Lung (tissue), 12 donors: ENCODE data around the gene ARHGAP10. TPM values are rescaled to one million over a fixed set of nuclear protein-coding genes. Genes with fewer than 3 reads are reported as not detected.

ENCODE experiments used
- ATAC-seq: fragments of 200-7000 bp; cut with Tn5 transposase; one replicate; pipeline ENCODE4 v1.9.1; 2020; ENCODE audit warnings: moderate number of reproducible peaks; ENCODE audit not compliant: insufficient read depth, low FRiP score
- DNase-seq, 3 donors: peaks; one replicate each; pipeline ENCODE4 v3.0.0-alpha.2; 2013 to 2017
- H3K27ac ChIP-seq, 2 donors: one replicate each; pipeline ENCODE4 v1.5.1; 2013; ENCODE audit warnings: mild to moderate bottlenecking in 2 of 2, moderate library complexity in 2 of 2, control low read depth in 1 of 2, inconsistent platforms in 1 of 2, low read depth in 1 of 2, low read length in 1 of 2
- H3K27me3 ChIP-seq, 3 donors: one replicate each; pipeline ENCODE4 v1.5.1; 2013; ENCODE audit warnings: low read length in 2 of 3; ENCODE audit not compliant: control insufficient read depth in 3 of 3, insufficient read depth in 3 of 3
- H3K36me3 ChIP-seq, 4 donors: one replicate each; pipeline ENCODE4 v1.5.1; 2013; ENCODE audit warnings: low read length in 4 of 4, mild to moderate bottlenecking in 1 of 4, moderate library complexity in 1 of 4; ENCODE audit not compliant: control insufficient read depth in 4 of 4, insufficient read depth in 4 of 4
- H3K4me1 ChIP-seq, 5 donors: one replicate each; pipeline ENCODE4 v1.5.1; 2013; ENCODE audit warnings: low read length in 5 of 5, mild to moderate bottlenecking in 2 of 5, moderate library complexity in 1 of 5; ENCODE audit not compliant: control insufficient read depth in 5 of 5, insufficient read depth in 5 of 5
- H3K4me3 ChIP-seq: one replicate; pipeline ENCODE4 v1.5.1; 2013; ENCODE audit warnings: mild to moderate bottlenecking, control low read depth, moderate library complexity
- H3K9ac ChIP-seq, 2 donors: one replicate each; pipeline ENCODE4 v1.5.1; 2013; ENCODE audit warnings: low read length in 2 of 2, control low read depth in 1 of 2; ENCODE audit not compliant: insufficient read depth in 1 of 2
- H3K9me3 ChIP-seq, 4 donors: one replicate each; pipeline ENCODE4 v1.5.1; 2013; ENCODE audit warnings: low read length in 3 of 4, mild to moderate bottlenecking in 1 of 4, moderate library complexity in 1 of 4; ENCODE audit not compliant: control insufficient read depth in 4 of 4, insufficient read depth in 3 of 4
- WGBS, 2 donors: extraction: QIAGEN DNeasy Blood & Tissue Kit; methylation state at CpG; one replicate each; pipeline ENCODE4 v1.1.7; 2013; 5-methylcytosine and 5-hydroxymethylcytosine counted together
- polyA plus RNA-seq, 2 donors: library from polyadenylated mRNA; stranded (reverse); fragments of 200-250 nt; gene quantifications; one replicate each; pipeline ENCODE4 v1.2.1, GENCODE V29; 2013
- total RNA-seq, 2 donors: library from RNA; depleted of rRNA in 1 of 2; stranded (reverse); fragments of >200 nt in 1 of 2; gene quantifications; one replicate each; pipeline ENCODE4 v1.2.1, GENCODE V29; 2014 to 2021
- TF ChIP-seq, protein P1 (sequence below): IDR thresholded peaks from 2 replicates; pipeline ENCODE4 v1.5.1; 2012; ENCODE audit warnings: mild to moderate bottlenecking; ENCODE audit errors: control extremely low read depth, extremely low read depth
- donor health status: control.
- donor health status: control.
- donor health status: Bipolar disorder and iron deficiency.
- donor health status: healthy.
- donor health status: DM: yes; HTN: yes; CAD: no.

The ARHGAP10 gene
- total and polyA plus RNA-seq, 4 donors, result 9.1 to 25.0 (median 17.5) TPM

DNA sequence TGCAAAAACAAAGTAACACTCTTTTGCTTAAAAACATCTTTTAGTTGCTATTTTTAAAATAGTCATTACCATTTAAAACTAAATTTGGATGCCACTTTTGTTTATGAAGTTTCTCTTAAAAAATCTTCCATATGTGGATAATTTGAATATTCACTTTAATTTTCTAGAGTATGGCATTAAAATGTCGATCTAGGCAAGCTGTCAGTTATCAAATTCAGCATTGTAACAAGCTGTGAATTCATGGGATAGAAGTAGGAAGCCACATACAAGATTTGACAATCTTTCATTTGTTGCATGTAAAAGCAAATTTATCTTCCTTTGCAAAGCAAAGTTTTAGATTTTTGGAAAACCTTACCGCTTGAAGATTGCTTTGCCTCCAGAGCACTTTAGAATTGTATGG is 191.5 kb downstream of the ARHGAP10 start:
- no peak overlapping the region for H3K4me3 ChIP-seq
- H3K36me3 ChIP-seq, result peaks cover 0 to 2% (median 0%) of the 10 kb centered on the region in 4 donors
- no peak overlapping the region for H3K9ac ChIP-seq
- DNase-seq (no peak), ATAC-seq (no peak)
- H3K27me3 ChIP-seq, result no peaks in the 10 kb centered on the region
- no peak overlapping the region for H3K27ac ChIP-seq
- TF ChIP-seq, protein P1, sequence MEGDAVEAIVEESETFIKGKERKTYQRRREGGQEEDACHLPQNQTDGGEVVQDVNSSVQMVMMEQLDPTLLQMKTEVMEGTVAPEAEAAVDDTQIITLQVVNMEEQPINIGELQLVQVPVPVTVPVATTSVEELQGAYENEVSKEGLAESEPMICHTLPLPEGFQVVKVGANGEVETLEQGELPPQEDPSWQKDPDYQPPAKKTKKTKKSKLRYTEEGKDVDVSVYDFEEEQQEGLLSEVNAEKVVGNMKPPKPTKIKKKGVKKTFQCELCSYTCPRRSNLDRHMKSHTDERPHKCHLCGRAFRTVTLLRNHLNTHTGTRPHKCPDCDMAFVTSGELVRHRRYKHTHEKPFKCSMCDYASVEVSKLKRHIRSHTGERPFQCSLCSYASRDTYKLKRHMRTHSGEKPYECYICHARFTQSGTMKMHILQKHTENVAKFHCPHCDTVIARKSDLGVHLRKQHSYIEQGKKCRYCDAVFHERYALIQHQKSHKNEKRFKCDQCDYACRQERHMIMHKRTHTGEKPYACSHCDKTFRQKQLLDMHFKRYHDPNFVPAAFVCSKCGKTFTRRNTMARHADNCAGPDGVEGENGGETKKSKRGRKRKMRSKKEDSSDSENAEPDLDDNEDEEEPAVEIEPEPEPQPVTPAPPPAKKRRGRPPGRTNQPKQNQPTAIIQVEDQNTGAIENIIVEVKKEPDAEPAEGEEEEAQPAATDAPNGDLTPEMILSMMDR, result no peak
- 94 to 96% methylated on average over 2 of the region's 2 CpGs for WGBS, 2 donors
- peaks cover 0 to 3% (median 0%) of the 10 kb centered on the region in 5 donors for H3K4me1 ChIP-seq
- peaks cover 0 to 2% (median 0%) of the 10 kb centered on the region in 4 donors for H3K9me3 ChIP-seq

DNA sequence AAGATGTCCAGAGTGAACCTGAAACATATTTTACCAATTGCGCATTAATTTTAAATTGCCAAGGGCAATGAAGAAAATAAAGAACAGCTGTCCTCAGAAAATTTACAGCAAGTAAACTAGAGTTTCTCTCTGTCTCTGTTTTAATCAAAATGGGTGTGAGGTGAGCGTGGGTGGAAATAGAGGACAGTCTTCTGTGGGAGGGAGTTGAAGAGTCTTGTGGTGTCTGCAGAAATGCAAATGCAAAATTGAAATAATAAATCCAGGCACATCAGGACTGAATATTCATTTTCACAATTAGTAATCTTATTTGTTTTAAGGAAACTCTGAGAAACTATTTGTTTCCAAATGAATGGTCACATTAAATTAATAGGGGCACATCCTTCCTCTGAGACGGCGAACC is 192.0 kb downstream of the ARHGAP10 start:
- H3K4me1 ChIP-seq, result peaks cover 0 to 3% (median 0%) of the 10 kb centered on the region in 5 donors
- WGBS, 2 donors, result 82 to 94% methylated on average over 4 of the region's 4 CpGs

DNA sequence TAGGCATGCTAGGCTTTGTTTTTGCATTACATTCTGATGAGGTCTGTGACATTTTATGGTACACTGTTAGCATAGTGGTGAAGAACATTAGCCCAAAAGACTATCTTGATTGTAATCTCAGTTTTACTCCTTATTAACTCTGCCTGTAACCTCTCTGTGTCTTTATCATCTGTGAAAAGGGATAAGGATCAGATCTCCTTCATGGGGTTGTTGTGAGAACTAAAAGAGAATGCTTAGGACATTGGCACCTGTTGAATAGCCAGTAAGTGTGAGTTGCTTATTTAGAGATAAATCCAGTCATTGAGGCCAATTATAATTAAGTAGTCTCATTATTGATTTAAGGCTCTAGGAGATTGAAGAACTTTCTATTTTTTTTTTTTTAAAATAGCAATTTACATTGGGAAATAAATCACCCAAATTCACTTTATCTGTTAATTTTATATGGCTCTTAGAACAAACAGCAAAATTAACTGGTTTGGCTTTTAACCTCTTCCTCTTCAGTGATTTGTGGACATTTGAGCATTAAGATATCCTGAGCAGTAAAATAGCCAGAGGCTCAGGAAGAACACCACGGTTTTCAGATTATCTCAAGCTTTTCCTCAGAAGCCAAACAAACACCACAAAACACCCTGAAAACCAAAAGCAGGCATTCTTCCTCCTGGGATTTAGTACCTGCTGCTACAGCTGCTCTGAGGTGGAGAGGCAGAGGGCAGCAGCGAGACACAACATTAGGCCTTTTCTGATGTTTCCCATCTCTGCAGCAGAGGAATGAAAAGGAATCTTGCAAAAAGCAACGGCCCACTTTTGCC is 192.9 kb downstream of the ARHGAP10 start:
- DNase-seq, result peak; percentile 47 to 71 (median 48)
- Histone ChIP-seq H3K27me3 (no peaks in the 10 kb centered on the region), H3K36me3 (peaks cover 0 to 2% (median 0%) of the 10 kb centered on the region in 4 donors), H3K4me1 (peaks cover 0 to 3% (median 0%) of the 10 kb centered on the region in 5 donors), H3K9me3 (peaks cover 0 to 2% (median 0%) of the 10 kb centered on the region in 4 donors), H3K4me3 (no peak overlapping the region), H3K27ac (no peak overlapping the region), H3K9ac (no peak overlapping the region)
- no peak for ATAC-seq
- WGBS, 2 donors, result 42 to 48% methylated on average over 3 of the region's 3 CpGs
- TF ChIP-seq, protein P1, result no peak

More for the DNA sequence above, 192.0 kb downstream of the ARHGAP10 start:
- H3K36me3 ChIP-seq, result peaks cover 0 to 2% (median 0%) of the 10 kb centered on the region in 4 donors
- no peak overlapping the region for H3K27ac ChIP-seq
- no peaks in the 10 kb centered on the region for H3K27me3 ChIP-seq
- peaks cover 0 to 2% (median 0%) of the 10 kb centered on the region in 4 donors for H3K9me3 ChIP-seq
- H3K9ac ChIP-seq, result no peak overlapping the region
- ATAC-seq (no peak), DNase-seq (no peak)
- TF ChIP-seq, protein P1, result no peak
- H3K4me3 ChIP-seq, result no peak overlapping the region
